ENCODE measurements around the gene METTL8.

DNA sequence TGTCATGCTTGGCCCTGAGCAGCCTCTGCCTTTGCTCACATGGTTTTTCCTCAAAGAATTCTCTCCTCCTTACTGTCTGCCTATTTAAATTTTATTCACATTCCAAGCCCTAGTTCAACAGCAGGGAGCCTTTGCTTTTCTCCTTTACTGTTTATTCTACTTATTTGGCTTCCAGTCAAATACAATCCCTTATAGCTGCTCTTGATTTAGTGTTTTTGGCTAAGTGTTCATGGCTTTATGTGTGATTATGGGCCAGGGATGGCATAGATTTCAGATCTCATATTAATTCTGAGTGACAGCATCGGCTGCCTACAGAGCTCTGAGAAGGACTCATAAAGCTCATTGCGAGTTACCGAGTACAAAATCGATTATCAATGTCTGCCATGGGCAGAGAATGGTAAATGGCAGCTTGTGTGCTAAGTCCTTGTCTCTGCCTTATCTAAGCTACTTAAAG lies 106.7 kb downstream of the METTL8 start:
- TF ChIP-seq, protein P1, sequence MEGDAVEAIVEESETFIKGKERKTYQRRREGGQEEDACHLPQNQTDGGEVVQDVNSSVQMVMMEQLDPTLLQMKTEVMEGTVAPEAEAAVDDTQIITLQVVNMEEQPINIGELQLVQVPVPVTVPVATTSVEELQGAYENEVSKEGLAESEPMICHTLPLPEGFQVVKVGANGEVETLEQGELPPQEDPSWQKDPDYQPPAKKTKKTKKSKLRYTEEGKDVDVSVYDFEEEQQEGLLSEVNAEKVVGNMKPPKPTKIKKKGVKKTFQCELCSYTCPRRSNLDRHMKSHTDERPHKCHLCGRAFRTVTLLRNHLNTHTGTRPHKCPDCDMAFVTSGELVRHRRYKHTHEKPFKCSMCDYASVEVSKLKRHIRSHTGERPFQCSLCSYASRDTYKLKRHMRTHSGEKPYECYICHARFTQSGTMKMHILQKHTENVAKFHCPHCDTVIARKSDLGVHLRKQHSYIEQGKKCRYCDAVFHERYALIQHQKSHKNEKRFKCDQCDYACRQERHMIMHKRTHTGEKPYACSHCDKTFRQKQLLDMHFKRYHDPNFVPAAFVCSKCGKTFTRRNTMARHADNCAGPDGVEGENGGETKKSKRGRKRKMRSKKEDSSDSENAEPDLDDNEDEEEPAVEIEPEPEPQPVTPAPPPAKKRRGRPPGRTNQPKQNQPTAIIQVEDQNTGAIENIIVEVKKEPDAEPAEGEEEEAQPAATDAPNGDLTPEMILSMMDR (IDR thresholded peaks at IDR 0.05; ENCODE audit: low read depth, low read length), result no peak
- no peak for TF ChIP-seq POLR2A (IDR thresholded peaks at IDR 0.05; ENCODE audit: extremely low read depth, insufficient read length)

Data from NB4 (cell line).